Fibroblast of lung (primary cell): ENCODE measurements around the gene JARID2.

Source experiments
- EZH2 ChIP-seq: IDR thresholded peaks from 2 replicates; pipeline ENCODE4 v1.5.1; 2012; ENCODE audit warnings: low read length, control low read depth, mild to moderate bottlenecking; ENCODE audit errors: missing control alignments
- TF ChIP-seq, protein P1 (sequence below), 2 donors: IDR thresholded peaks in 1 of 2; conservative IDR thresholded peaks in 1 of 2; 1 replicate in 1 of 2; 2 replicates in 1 of 2; pipeline ENCODE4 v1.5.1; 2011 to 2012; ENCODE audit warnings: low read length in 2 of 2, control low read depth in 1 of 2, inconsistent platforms in 1 of 2, low read depth in 1 of 2, mild to moderate bottlenecking in 1 of 2

DNA sequence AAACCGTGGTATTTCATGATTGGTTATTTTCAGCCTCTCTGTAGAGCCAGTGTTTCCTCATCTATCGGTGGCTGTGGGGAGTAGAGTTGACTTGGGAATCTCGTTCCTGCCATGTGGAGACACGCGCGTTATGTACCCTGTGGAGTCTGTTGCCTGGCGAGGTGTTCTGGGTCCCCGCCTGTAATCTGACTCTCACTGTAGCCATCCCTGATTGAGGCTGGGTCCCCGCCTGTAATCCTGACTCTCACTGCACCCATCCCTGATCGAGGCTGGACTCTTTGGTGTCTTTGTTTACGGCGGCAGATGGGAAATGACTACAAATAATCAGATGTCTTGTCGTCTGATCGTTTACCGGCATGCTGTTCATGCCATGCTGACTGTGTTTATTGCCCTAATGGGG, 263.1 kb downstream of the JARID2 start:
- TF ChIP-seq, protein P1, sequence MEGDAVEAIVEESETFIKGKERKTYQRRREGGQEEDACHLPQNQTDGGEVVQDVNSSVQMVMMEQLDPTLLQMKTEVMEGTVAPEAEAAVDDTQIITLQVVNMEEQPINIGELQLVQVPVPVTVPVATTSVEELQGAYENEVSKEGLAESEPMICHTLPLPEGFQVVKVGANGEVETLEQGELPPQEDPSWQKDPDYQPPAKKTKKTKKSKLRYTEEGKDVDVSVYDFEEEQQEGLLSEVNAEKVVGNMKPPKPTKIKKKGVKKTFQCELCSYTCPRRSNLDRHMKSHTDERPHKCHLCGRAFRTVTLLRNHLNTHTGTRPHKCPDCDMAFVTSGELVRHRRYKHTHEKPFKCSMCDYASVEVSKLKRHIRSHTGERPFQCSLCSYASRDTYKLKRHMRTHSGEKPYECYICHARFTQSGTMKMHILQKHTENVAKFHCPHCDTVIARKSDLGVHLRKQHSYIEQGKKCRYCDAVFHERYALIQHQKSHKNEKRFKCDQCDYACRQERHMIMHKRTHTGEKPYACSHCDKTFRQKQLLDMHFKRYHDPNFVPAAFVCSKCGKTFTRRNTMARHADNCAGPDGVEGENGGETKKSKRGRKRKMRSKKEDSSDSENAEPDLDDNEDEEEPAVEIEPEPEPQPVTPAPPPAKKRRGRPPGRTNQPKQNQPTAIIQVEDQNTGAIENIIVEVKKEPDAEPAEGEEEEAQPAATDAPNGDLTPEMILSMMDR (conservative IDR thresholded peaks at IDR 0.05 in 1 of 2, IDR thresholded peaks at IDR 0.05 in 1 of 2; ENCODE audit: low read depth in 1 of 2, low read length in 2 of 2) = no peak
- no peak for TF ChIP-seq EZH2
